Hepatocyte (in vitro differentiated cells): ENCODE measurements around the gene EIF4H. TPM values are rescaled to one million over a fixed set of nuclear protein-coding genes. Genes with fewer than 3 reads are reported as not detected.

ENCODE experiments used
- DNase-seq: peaks from one replicate; pipeline ENCODE4 v3.0.0-alpha.2; 2016; ENCODE audit warnings: low spot score
- H2AFZ ChIP-seq: fragments of 200-600 bp; sonication (generic); 2 replicates; pipeline ENCODE4 v1.6.0; 2016; ENCODE audit warnings: antibody characterized with exemption, mild to moderate bottlenecking
- H3K27ac ChIP-seq: fragments of 200-600 bp; sonication (generic); 2 replicates; pipeline ENCODE4 v1.5.1; 2016; ENCODE audit warnings: mild to moderate bottlenecking
- H3K27me3 ChIP-seq: fragments of 200-600 bp; sonication (generic); 2 replicates; pipeline ENCODE4 v1.6.1; 2016
- H3K36me3 ChIP-seq: fragments of 200-600 bp; sonication (generic); replicated peaks from 2 replicates; pipeline ENCODE4 v1.5.1; 2016; ENCODE audit warnings: low read depth; ENCODE audit not compliant: insufficient read depth
- H3K4me1 ChIP-seq: fragments of 200-600 bp; sonication (generic); 2 replicates; pipeline ENCODE4 v1.5.1; 2016; ENCODE audit warnings: mild to moderate bottlenecking, moderate library complexity; ENCODE audit not compliant: insufficient read depth
- H3K4me2 ChIP-seq: fragments of 200-600 bp; sonication (generic); 2 replicates; pipeline ENCODE4 v1.6.0; 2016
- H3K4me3 ChIP-seq: fragments of 200-600 bp; sonication (generic); 2 replicates; pipeline ENCODE4 v1.5.1; 2016; ENCODE audit warnings: mild to moderate bottlenecking
- H3K79me2 ChIP-seq: fragments of 200-600 bp; sonication (generic); 2 replicates; pipeline ENCODE4 v1.6.0; 2017; ENCODE audit warnings: mild to moderate bottlenecking
- H3K9me2 ChIP-seq: fragments of 200-600 bp; sonication (generic); replicated peaks from 2 replicates; pipeline ENCODE4 v1.6.0; 2017; ENCODE audit warnings: mild to moderate bottlenecking; ENCODE audit not compliant: insufficient read depth
- H3K9me3 ChIP-seq: fragments of 200-600 bp; sonication (generic); 2 replicates; pipeline ENCODE4 v1.5.1; 2016; ENCODE audit warnings: low read depth, mild to moderate bottlenecking
- H4K20me1 ChIP-seq: fragments of 200-600 bp; sonication (generic); 2 replicates; pipeline ENCODE4 v1.6.0; 2016; ENCODE audit warnings: mild to moderate bottlenecking; ENCODE audit not compliant: insufficient read depth, poor library complexity, severe bottlenecking
- EZH2 ChIP-seq: fragments of 200-600 bp; sonication (generic); IDR thresholded peaks from 2 replicates; pipeline ENCODE4 v1.6.1; 2016; ENCODE audit warnings: antibody characterized with exemption, mild to moderate bottlenecking, borderline replicate concordance
- EZH2phosphoT487 ChIP-seq: fragments of 200-600 bp; sonication (generic); IDR thresholded peaks from one replicate; pipeline ENCODE4 v1.6.1; 2018; ENCODE audit warnings: antibody characterized with exemption, mild to moderate bottlenecking, low read depth, moderate library complexity; ENCODE audit not compliant: unreplicated experiment, severe bottlenecking
- WGBS: methylation state at CpG from one replicate; pipeline ENCODE4 v1.1.6; 2016; ENCODE audit warnings: low lambda C conversion rate; ENCODE audit errors: missing lambda C conversion rate; 5-methylcytosine and 5-hydroxymethylcytosine counted together
- polyA plus RNA-seq: library from polyadenylated mRNA; unstranded; fragments of >200 nt; fragmentation: Nextera tagmentation; extraction: Ambion mirVana; gene quantifications from 2 replicates; pipeline ENCODE4 v1.2.1, GENCODE V29; 2016
- total RNA-seq: library from RNA; depleted of rRNA; stranded (reverse); fragments of >200 nt; gene quantifications from 2 replicates; pipeline ENCODE4 v1.2.3, GENCODE V29; 2014
- TF ChIP-seq, protein P1 (sequence below): fragments of 200-600 bp; sonication (generic); IDR thresholded peaks from 2 replicates; pipeline ENCODE4 v1.5.1; 2016; ENCODE audit warnings: antibody characterized with exemption, mild to moderate bottlenecking; ENCODE audit not compliant: poor library complexity

EIF4H gene
- total and polyA plus RNA-seq, 2 experiments from 2014 or later = 178 to 217 TPM

DNA sequence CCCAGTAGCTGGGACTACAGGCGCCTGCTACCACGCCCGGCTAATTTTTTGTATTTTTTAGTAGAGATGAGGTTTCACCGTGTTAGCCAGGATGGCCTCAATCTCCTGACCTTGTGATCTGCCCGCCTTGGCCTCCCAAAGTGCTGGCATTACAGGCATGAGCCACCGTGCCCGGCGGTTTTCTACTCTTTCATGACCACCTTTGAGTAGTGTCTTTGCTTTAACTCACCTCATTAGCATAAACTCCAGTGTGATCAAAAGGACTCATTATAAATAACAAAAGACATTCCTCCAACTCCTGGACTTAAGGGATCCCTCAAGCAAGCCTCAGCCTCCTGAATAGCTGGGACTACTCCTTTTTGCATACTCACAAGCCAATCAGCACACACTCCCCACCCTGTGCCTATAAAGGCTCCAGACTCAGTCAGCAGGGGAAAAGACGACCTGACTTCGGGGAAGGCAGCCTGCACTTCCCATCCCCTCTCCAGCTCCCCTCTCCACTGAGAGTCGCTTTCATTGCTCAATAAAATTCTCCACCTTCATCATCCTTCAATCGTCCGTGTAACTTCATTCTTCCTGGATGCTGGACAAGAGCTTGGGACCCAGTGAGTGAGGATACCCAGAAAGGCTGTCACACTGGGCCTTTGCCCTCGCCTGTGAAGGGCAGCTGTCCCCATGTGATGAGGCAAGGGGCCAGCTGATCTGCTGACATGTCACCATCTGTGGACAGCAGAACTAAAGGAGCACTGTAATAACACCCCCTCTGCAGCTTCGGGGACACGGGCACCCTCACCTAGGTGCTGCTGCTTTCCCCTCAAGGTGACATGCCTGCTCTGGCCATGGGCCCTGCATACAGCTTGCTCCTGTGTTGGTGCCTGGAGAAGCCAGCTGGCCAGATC lies 35.0 kb upstream of the EIF4H start:
- no peaks in the 10 kb centered on the region for H3K27me3 ChIP-seq
- H3K36me3 ChIP-seq = no peaks in the 10 kb centered on the region
- H3K9me2 ChIP-seq = no peaks in the 10 kb centered on the region
- no peaks in the 10 kb centered on the region for H4K20me1 ChIP-seq
- H3K4me3 ChIP-seq = no peak overlapping the region
- no peaks in the 10 kb centered on the region for H3K79me2 ChIP-seq
- H3K27ac ChIP-seq = no peak overlapping the region
- WGBS = 49% methylated on average over 16 of the region's 16 CpGs
- TF ChIP-seq EZH2phosphoT487 = no peak
- TF ChIP-seq, protein P1, sequence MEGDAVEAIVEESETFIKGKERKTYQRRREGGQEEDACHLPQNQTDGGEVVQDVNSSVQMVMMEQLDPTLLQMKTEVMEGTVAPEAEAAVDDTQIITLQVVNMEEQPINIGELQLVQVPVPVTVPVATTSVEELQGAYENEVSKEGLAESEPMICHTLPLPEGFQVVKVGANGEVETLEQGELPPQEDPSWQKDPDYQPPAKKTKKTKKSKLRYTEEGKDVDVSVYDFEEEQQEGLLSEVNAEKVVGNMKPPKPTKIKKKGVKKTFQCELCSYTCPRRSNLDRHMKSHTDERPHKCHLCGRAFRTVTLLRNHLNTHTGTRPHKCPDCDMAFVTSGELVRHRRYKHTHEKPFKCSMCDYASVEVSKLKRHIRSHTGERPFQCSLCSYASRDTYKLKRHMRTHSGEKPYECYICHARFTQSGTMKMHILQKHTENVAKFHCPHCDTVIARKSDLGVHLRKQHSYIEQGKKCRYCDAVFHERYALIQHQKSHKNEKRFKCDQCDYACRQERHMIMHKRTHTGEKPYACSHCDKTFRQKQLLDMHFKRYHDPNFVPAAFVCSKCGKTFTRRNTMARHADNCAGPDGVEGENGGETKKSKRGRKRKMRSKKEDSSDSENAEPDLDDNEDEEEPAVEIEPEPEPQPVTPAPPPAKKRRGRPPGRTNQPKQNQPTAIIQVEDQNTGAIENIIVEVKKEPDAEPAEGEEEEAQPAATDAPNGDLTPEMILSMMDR = no peak
- no peak overlapping the region for H2AFZ ChIP-seq
- DNase-seq = no peak
- no peaks in the 10 kb centered on the region for H3K4me1 ChIP-seq
- H3K9me3 ChIP-seq = no peaks in the 10 kb centered on the region
- H3K4me2 ChIP-seq = no peak overlapping the region

GRCh38 chr7:74141705-74142104 lies 32.5 kb upstream of the EIF4H start:
- Histone ChIP-seq H3K79me2 (no peaks in the 10 kb centered on the region), H3K9me3 (no peaks in the 10 kb centered on the region), H3K27me3 (no peaks in the 10 kb centered on the region), H3K4me2 (no peak overlapping the region), H3K27ac (no peak overlapping the region), H4K20me1 (no peaks in the 10 kb centered on the region), H2AFZ (no peak overlapping the region), H3K4me1 (no peaks in the 10 kb centered on the region), H3K4me3 (no peak overlapping the region), H3K36me3 (no peaks in the 10 kb centered on the region), H3K9me2 (no peaks in the 10 kb centered on the region)
- TF ChIP-seq EZH2 (no peak), EZH2phosphoT487 (no peak)
- TF ChIP-seq, protein P1 = no peak
- 68% methylated on average over 1 of the region's 1 CpG for WGBS
- no peak for DNase-seq

DNA sequence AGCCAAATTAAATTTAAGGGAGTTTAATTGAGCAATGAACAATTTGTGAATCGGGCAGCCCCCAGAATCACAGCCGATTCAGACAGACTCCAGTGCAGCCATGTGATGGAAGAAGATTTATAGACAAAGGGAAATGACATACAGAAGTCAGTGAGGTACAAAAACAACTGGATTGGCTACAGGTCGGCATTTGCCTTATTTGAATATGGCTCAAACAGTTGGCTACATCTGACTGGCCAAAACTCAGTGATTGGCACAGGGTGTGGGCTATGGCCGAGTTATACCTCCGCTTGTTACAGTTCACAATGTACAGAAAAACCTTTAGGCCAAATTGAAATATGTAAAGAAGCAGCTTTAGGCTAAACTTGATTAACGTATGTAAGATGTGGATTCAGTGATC lies 30.8 kb upstream of the EIF4H start:
- H3K79me2 ChIP-seq = no peaks in the 10 kb centered on the region
- WGBS = 90% methylated on average over 6 of the region's 6 CpGs
- H3K4me2 ChIP-seq = no peak overlapping the region
- no peaks in the 10 kb centered on the region for H3K36me3 ChIP-seq
- H3K9me3 ChIP-seq = no peaks in the 10 kb centered on the region
- TF ChIP-seq EZH2 = no peak
- H3K27ac ChIP-seq = no peak overlapping the region
- H3K27me3 ChIP-seq = no peaks in the 10 kb centered on the region
- H3K9me2 ChIP-seq = no peaks in the 10 kb centered on the region
- no peak overlapping the region for H3K4me3 ChIP-seq
- H4K20me1 ChIP-seq = no peaks in the 10 kb centered on the region
- H2AFZ ChIP-seq = no peak overlapping the region
- DNase-seq = no peak
- H3K4me1 ChIP-seq = no peaks in the 10 kb centered on the region

DNA sequence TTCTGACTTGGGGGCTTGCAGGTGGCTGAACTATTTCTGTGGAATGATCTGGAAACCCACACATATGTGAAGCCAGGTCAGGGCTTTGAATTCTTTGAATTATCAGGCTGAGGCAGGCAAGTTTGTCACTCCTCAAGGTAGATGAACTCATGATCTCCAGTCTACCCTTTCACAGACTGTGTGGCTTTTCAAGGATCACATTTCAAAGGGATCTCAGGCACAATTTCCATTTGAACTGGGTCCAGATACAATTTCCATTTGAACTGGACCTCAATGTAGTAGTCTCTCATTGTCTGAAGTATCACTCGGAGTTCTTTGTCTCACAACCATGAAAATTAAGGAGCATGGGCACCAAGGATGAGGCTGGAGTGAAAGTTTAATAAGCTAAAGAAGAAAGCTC lies 25.7 kb upstream of the EIF4H start:
- DNase-seq = no peak
- Histone ChIP-seq H3K4me1 (no peaks in the 10 kb centered on the region), H3K27me3 (no peaks in the 10 kb centered on the region), H4K20me1 (no peaks in the 10 kb centered on the region), H3K9me3 (no peaks in the 10 kb centered on the region), H3K9me2 (no peaks in the 10 kb centered on the region), H3K79me2 (no peaks in the 10 kb centered on the region), H3K27ac (no peak overlapping the region), H3K4me2 (no peak overlapping the region), H2AFZ (no peak overlapping the region), H3K36me3 (no peaks in the 10 kb centered on the region), H3K4me3 (no peak overlapping the region)
- TF ChIP-seq EZH2 = no peak
- TF ChIP-seq, protein P1 = no peak
- WGBS = 65% methylated on average over 1 of the region's 1 CpG
